IMR-90 (cell line): ENCODE results near the gene ADSS1. TPM values are rescaled to one million over a fixed set of nuclear protein-coding genes. Genes with fewer than 3 reads are reported as not detected.

Experiments
- MAFK ChIP-seq: IDR thresholded peaks from 2 replicates; pipeline ENCODE4 v1.6.1; 2012; ENCODE audit warnings: low read depth, low read length, improper control_type of control experiment
- POLR2A ChIP-seq: IDR thresholded peaks from 2 replicates; pipeline ENCODE4 v1.6.1; 2012; ENCODE audit warnings: mild to moderate bottlenecking, low read depth, low read length
- RAD21 ChIP-seq: IDR thresholded peaks from 2 replicates; pipeline ENCODE4 v1.6.1; 2012; ENCODE audit warnings: low read length, improper control_type of control experiment
- polyA plus RNA-seq, 3 experiments: library from polyadenylated mRNA; depleted of rRNA; stranded (reverse); fragments of >200 nt; gene quantifications; 2 replicates each; pipeline ENCODE4 v1.2.3, GENCODE V29; 2012; ENCODE audit warnings: low replicate concordance in 1 of 3
- total RNA-seq: library from RNA; depleted of rRNA; stranded (reverse); fragments of >200 nt; gene quantifications from 2 replicates; pipeline ENCODE4 v1.2.3, GENCODE V29; 2012
- TF ChIP-seq, protein P1 (sequence below): conservative IDR thresholded peaks from 2 replicates; pipeline ENCODE4 v1.5.1; 2012; ENCODE audit warnings: mild to moderate bottlenecking, low read depth, low read length, improper control_type of control experiment

ADSS1 gene
- total and polyA plus RNA-seq, 2 of the 4 experiments (the other 2 are of a cell fraction) = 1.8 to 5.2 TPM

DNA sequence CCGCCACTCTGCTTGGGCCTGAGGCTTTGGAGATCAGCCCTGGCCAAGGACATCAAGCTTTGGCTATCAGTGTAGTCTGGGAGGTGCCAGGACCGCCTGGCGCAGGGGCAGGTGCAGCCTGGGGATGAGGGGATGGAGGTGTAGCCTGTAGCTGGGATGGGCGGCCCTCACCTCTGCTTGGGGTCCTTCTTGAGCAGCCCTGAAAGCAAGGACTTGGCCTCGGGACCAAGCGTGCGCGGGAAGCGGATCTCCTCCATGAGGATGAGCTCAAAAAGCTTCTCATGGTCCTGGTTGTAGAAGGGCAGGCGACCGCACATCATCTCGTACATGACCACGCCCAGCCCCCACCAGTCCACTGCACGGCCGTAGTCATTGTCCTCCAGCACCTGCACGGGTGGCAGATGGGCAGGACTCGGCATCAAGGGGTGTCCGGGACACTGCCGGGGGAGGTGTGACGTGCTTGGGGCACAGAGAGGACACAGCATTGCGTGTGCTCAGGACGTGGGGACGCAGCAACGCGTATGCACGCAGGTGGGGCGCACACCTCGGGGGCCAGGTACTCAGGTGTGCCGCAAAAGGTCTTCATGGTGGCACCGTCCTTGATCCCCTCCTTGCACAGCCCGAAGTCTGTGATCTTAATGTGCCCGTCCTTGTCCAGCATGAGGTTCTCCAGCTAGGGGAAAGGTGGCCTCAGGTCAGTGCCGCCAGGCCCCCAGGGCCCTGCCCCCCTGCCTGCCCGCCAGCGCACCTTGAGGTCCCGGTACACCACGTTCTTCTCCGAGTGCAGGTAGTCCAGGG, 48.9 kb downstream of the ADSS1 start (continued):
- TF ChIP-seq, protein P1, sequence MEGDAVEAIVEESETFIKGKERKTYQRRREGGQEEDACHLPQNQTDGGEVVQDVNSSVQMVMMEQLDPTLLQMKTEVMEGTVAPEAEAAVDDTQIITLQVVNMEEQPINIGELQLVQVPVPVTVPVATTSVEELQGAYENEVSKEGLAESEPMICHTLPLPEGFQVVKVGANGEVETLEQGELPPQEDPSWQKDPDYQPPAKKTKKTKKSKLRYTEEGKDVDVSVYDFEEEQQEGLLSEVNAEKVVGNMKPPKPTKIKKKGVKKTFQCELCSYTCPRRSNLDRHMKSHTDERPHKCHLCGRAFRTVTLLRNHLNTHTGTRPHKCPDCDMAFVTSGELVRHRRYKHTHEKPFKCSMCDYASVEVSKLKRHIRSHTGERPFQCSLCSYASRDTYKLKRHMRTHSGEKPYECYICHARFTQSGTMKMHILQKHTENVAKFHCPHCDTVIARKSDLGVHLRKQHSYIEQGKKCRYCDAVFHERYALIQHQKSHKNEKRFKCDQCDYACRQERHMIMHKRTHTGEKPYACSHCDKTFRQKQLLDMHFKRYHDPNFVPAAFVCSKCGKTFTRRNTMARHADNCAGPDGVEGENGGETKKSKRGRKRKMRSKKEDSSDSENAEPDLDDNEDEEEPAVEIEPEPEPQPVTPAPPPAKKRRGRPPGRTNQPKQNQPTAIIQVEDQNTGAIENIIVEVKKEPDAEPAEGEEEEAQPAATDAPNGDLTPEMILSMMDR = no peak
- TF ChIP-seq MAFK (no peak), RAD21 (no peak), POLR2A (no peak)
